IMR-90 (cell line): Measurements from ENCODE around the gene CERK. TPM values are rescaled to one million over a fixed set of nuclear protein-coding genes. Genes with fewer than 3 reads are reported as not detected.

Source experiments
- ATAC-seq: fragments of 200-7000 bp; cut with Tn5 transposase; 2 replicates; pipeline ENCODE4 v1.9.1; 2020; ENCODE audit warnings: low read depth, mild to moderate bottlenecking, moderate library complexity
- BruUV-seq: library from RNA; stranded (reverse); fragments of 400-500 nt; replicated peaks from 2 replicates; lab custom pipeline; 2021; lab: Mats Ljungman, UMichigan
- CTCF ChIA-PET: fragments of 300-600 bp; formaldehyde crosslinking; extraction: SDS; loops from one replicate; lab custom pipeline; 2021; ENCODE audit warnings: antibody characterized with exemption; lab: Yijun Ruan, JAX
- POLR2A ChIA-PET: fragments of 300-600 bp; sonication (Branson Sonifier 250); formaldehyde crosslinking; loops from one replicate; lab custom pipeline; 2022; ENCODE audit warnings: antibody characterized with exemption; ENCODE audit not compliant: unreplicated experiment; lab: Charles Lee
- DNase-seq: peaks from one replicate; pipeline ENCODE4 v3.0.0; 2013
- H2AFZ ChIP-seq: replicated peaks from 2 replicates; pipeline ENCODE3; 2013; ENCODE audit warnings: low read length, mild to moderate bottlenecking; ENCODE audit not compliant: poor library complexity
- H2AK5ac ChIP-seq: 2 replicates; pipeline ENCODE4 v1.6.1; 2013; ENCODE audit warnings: low read depth, low read length, inconsistent platforms
- H2AK9ac ChIP-seq: replicated peaks from 2 replicates; pipeline ENCODE3; 2013; ENCODE audit warnings: mild to moderate bottlenecking, low read depth, low read length, moderate library complexity; ENCODE audit not compliant: poor library complexity
- H2BK120ac ChIP-seq: 2 replicates; pipeline ENCODE4 v1.6.1; 2013; ENCODE audit warnings: low read depth, low read length, inconsistent platforms
- H2BK15ac ChIP-seq: 3 replicates; pipeline ENCODE4 v1.6.1; 2013; ENCODE audit warnings: low read depth, low read length, inconsistent platforms
- H2BK20ac ChIP-seq: 2 replicates; pipeline ENCODE4 v1.6.1; 2013; ENCODE audit warnings: low read depth, mild to moderate bottlenecking, inconsistent platforms, low read length, moderate library complexity
- H2BK5ac ChIP-seq: 2 replicates; pipeline ENCODE4 v1.6.1; 2013; ENCODE audit warnings: mild to moderate bottlenecking, low read depth, low read length, inconsistent platforms; ENCODE audit not compliant: poor library complexity, severe bottlenecking
- H3K14ac ChIP-seq: replicated peaks from 2 replicates; pipeline ENCODE4 v1.6.1; 2013; ENCODE audit warnings: low read depth, low read length, inconsistent platforms
- H3K18ac ChIP-seq: 2 replicates; pipeline ENCODE4 v1.6.1; 2013; ENCODE audit warnings: low read depth, low read length, control low read depth
- H3K23ac ChIP-seq: 2 replicates; pipeline ENCODE4 v1.6.1; 2013; ENCODE audit warnings: low read depth, low read length, inconsistent platforms
- H3K27ac ChIP-seq: 2 replicates; pipeline ENCODE4 v1.5.1; 2013; ENCODE audit warnings: mild to moderate bottlenecking, control low read depth, low read length; ENCODE audit not compliant: insufficient read depth
- H3K27me3 ChIP-seq: 2 replicates; pipeline ENCODE4 v1.6.1; 2013; ENCODE audit warnings: low read length; ENCODE audit not compliant: control insufficient read depth, insufficient read depth
- H3K36me3 ChIP-seq: 2 replicates; pipeline ENCODE4 v1.6.1; 2013; ENCODE audit warnings: low read length, mixed read lengths; ENCODE audit not compliant: control insufficient read depth, insufficient read depth
- H3K4ac ChIP-seq: 2 replicates; pipeline ENCODE4 v1.6.1; 2013; ENCODE audit warnings: low read depth, low read length, inconsistent platforms
- H3K4me1 ChIP-seq: 2 replicates; pipeline ENCODE4 v1.6.1; 2013; ENCODE audit warnings: low read length, mixed read lengths; ENCODE audit not compliant: control insufficient read depth, insufficient read depth
- H3K4me2 ChIP-seq: 2 replicates; pipeline ENCODE4 v1.6.1; 2013; ENCODE audit warnings: low read depth, mild to moderate bottlenecking, control low read depth, low read length, moderate library complexity
- H3K4me3 ChIP-seq: 2 replicates; pipeline ENCODE4 v1.5.1; 2013; ENCODE audit warnings: low read depth, mild to moderate bottlenecking, control low read depth, low read length, moderate library complexity; ENCODE audit not compliant: insufficient read depth
- H3K56ac ChIP-seq: 2 replicates; pipeline ENCODE4 v1.6.1; 2013; ENCODE audit warnings: low read length, inconsistent platforms; ENCODE audit not compliant: insufficient read depth; ENCODE audit errors: extremely low read depth
- H3K79me1 ChIP-seq, 2 experiments: 2 replicates each; pipeline ENCODE4 v1.6.1; 2013; ENCODE audit warnings: low read length in 2 of 2, inconsistent platforms in 1 of 2, low read depth in 1 of 2
- H3K9ac ChIP-seq: 2 replicates; pipeline ENCODE4 v1.6.1; 2013; ENCODE audit warnings: low read depth, low read length, control low read depth
- H3K9me1 ChIP-seq: 2 replicates; pipeline ENCODE4 v1.6.1; 2013; ENCODE audit warnings: low read length, inconsistent platforms; ENCODE audit not compliant: insufficient read depth
- H3K9me3 ChIP-seq: 2 replicates; pipeline ENCODE4 v1.6.1; 2013; ENCODE audit warnings: low read length; ENCODE audit not compliant: control insufficient read depth, insufficient read depth
- H4K20me1 ChIP-seq: 2 replicates; pipeline ENCODE4 v1.6.1; 2013; ENCODE audit warnings: low read length, inconsistent platforms; ENCODE audit not compliant: insufficient read depth
- H4K5ac ChIP-seq: 2 replicates; pipeline ENCODE4 v1.6.1; 2013; ENCODE audit warnings: mild to moderate bottlenecking, low read depth, low read length, control low read depth
- H4K8ac ChIP-seq, 2 experiments: 2 replicates each; pipeline ENCODE4 v1.6.1; 2013; ENCODE audit warnings: low read depth in 2 of 2, low read length in 2 of 2, control low read depth in 1 of 2, inconsistent platforms in 1 of 2
- H4K91ac ChIP-seq: 2 replicates; pipeline ENCODE4 v1.6.1; 2013; ENCODE audit warnings: low read depth, low read length, inconsistent platforms; ENCODE audit not compliant: insufficient read depth
- BHLHE40 ChIP-seq: fragments of 150-350 bp; IDR thresholded peaks from 2 replicates; pipeline ENCODE4 v1.6.1; 2016; ENCODE audit warnings: mild to moderate bottlenecking, low read depth, low read length
- CEBPB ChIP-seq: IDR thresholded peaks from 2 replicates; pipeline ENCODE4 v1.6.1; 2012; ENCODE audit warnings: low read depth, low read length, improper control_type of control experiment
- CHD1 ChIP-seq: IDR thresholded peaks from 2 replicates; pipeline ENCODE4 v1.6.1; 2012; ENCODE audit warnings: low read depth, low read length, improper control_type of control experiment
- ELK1 ChIP-seq: fragments of 150-350 bp; IDR thresholded peaks from 2 replicates; pipeline ENCODE4 v1.6.1; 2016; ENCODE audit warnings: low read depth, mild to moderate bottlenecking, low read length, moderate library complexity, borderline replicate concordance
- FOS ChIP-seq: fragments of 150-350 bp; IDR thresholded peaks from 2 replicates; pipeline ENCODE4 v1.6.1; 2016; ENCODE audit warnings: low read depth, low read length
- MAFK ChIP-seq: IDR thresholded peaks from 2 replicates; pipeline ENCODE4 v1.6.1; 2012; ENCODE audit warnings: low read depth, low read length, improper control_type of control experiment
- MAZ ChIP-seq: IDR thresholded peaks from 2 replicates; pipeline ENCODE4 v1.6.1; 2012; ENCODE audit warnings: low read depth, mild to moderate bottlenecking, low read length, improper control_type of control experiment, moderate library complexity, borderline replicate concordance
- MXI1 ChIP-seq: IDR thresholded peaks from 2 replicates; pipeline ENCODE4 v1.6.1; 2012; ENCODE audit warnings: low read depth, mild to moderate bottlenecking, low read length, moderate library complexity, borderline replicate concordance
- NFE2L2 ChIP-seq: fragments of 150-350 bp; IDR thresholded peaks from 2 replicates; pipeline ENCODE4 v1.6.1; 2016; ENCODE audit warnings: low read depth, mild to moderate bottlenecking, low read length
- POLR2A ChIP-seq: IDR thresholded peaks from 2 replicates; pipeline ENCODE4 v1.6.1; 2012; ENCODE audit warnings: mild to moderate bottlenecking, low read depth, low read length
- RAD21 ChIP-seq: IDR thresholded peaks from 2 replicates; pipeline ENCODE4 v1.6.1; 2012; ENCODE audit warnings: low read length, improper control_type of control experiment
- RCOR1 ChIP-seq: IDR thresholded peaks from 2 replicates; pipeline ENCODE4 v1.6.1; 2012; ENCODE audit warnings: mild to moderate bottlenecking, low read length, improper control_type of control experiment; ENCODE audit not compliant: insufficient replicate concordance
- RFX5 ChIP-seq: IDR thresholded peaks from 2 replicates; pipeline ENCODE4 v1.8.0; 2012; ENCODE audit warnings: low read depth, mild to moderate bottlenecking, low read length, moderate library complexity
- SMC3 ChIP-seq: fragments of 150-350 bp; IDR thresholded peaks from 2 replicates; pipeline ENCODE4 v1.6.1; 2016; ENCODE audit warnings: low read depth, mild to moderate bottlenecking, antibody characterized with exemption, low read length, moderate library complexity
- USF2 ChIP-seq: fragments of 150-350 bp; IDR thresholded peaks from 2 replicates; pipeline ENCODE4 v1.6.1; 2017; ENCODE audit warnings: mild to moderate bottlenecking, antibody characterized with exemption, low read length, low read depth
- WGBS, 2 experiments: methylation state at CpG; one replicate each; pipeline versions ENCODE4 v1.1.5 to v1.1.7; 2013; ENCODE audit warnings: missing lambda C conversion rate in 2 of 2; ENCODE audit not compliant: insufficient read length in 1 of 2; ENCODE audit errors: extremely low coverage in 2 of 2; 5-methylcytosine and 5-hydroxymethylcytosine counted together
- dilution Hi-C: fragments of 300-500 bp; cut with HindIII; formaldehyde crosslinking; loops from one replicate; pipeline ENCODE4 v1.14.3; 2018; ENCODE audit warnings: low sequenced_read_pairs; ENCODE audit not compliant: unreplicated experiment
- in situ Hi-C: fragments of 300-500 bp; cut with MboI; formaldehyde crosslinking; loops from 3 replicates; pipeline ENCODE4 v1.14.3; 2019; ENCODE audit warnings: low sequenced_read_pairs, inconsistent platforms, mixed read lengths
- intact Hi-C: fragments of 100-400 bp; cut with micrococcal nuclease; formaldehyde crosslinking; loops from 2 replicates; pipeline ENCODE4 v1.10.0; 2022
- polyA plus RNA-seq, 3 experiments: library from polyadenylated mRNA; depleted of rRNA; stranded (reverse); fragments of >200 nt; gene quantifications; 2 replicates each; pipeline ENCODE4 v1.2.3, GENCODE V29; 2012; ENCODE audit warnings: low replicate concordance in 1 of 3
- total RNA-seq: library from RNA; depleted of rRNA; stranded (reverse); fragments of >200 nt; gene quantifications from 2 replicates; pipeline ENCODE4 v1.2.3, GENCODE V29; 2012
- TF ChIP-seq, protein P1 (sequence below): conservative IDR thresholded peaks from 2 replicates; pipeline ENCODE4 v1.5.1; 2012; ENCODE audit warnings: mild to moderate bottlenecking, low read depth, low read length, improper control_type of control experiment

Gene CERK
- total and polyA plus RNA-seq, 2 of the 4 experiments (the other 2 are of a cell fraction): 25.3 to 38.7 TPM

DNA sequence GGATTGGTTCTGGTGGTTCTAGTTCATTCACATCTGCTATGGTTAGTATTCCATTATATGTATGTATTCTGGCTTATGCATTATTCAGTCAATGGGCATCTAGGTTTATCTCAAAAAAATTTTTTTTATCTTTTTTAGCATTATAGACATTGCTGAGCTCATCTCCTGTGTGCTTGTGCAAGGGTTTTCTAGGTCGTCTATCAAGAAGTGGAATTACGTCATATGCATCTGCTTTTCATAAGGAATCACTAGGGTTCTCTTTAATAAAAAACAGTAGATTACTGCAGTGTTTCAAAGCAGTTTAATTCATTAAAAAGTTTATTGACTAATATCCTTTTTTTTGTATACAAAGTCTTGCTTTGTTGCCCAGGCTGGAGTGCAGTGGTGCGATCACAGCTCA lies 45.7 kb upstream of the CERK start:
- Histone ChIP-seq H4K91ac (no peak overlapping the region), H3K27ac (no peak overlapping the region), H3K4me1 (no peaks in the 10 kb centered on the region; the same call in 1 of the 2 replicates), H3K56ac (no peak overlapping the region), H2BK15ac (no peak overlapping the region), H3K9ac (no peak overlapping the region), H4K20me1 (peaks cover 23% of the 10 kb centered on the region), H3K4me2 (no peak overlapping the region), H3K23ac (no peak overlapping the region), H3K4me3 (no peak overlapping the region), H3K18ac (no peak overlapping the region), H4K8ac (no peak overlapping the region), H2AK9ac (no peak overlapping the region), H2BK120ac (no peak overlapping the region), H2AFZ (no peak overlapping the region), H2AK5ac (no peak overlapping the region), H3K79me1 (peaks cover 40 to 78% of the 10 kb centered on the region in 2 experiments), H3K9me1 (peaks cover 7% of the 10 kb centered on the region; the same call in 1 of the 2 replicates), H3K9me3 (no peaks in the 10 kb centered on the region), H2BK5ac (no peak overlapping the region), H3K14ac (no peak overlapping the region), H2BK20ac (no peak overlapping the region), H3K27me3 (no peaks in the 10 kb centered on the region), H4K5ac (no peak overlapping the region), H3K36me3 (no peaks in the 10 kb centered on the region), H3K4ac (no peak overlapping the region)
- DNase-seq: peak; percentile 14
- POLR2A ChIA-PET: no interaction called here
- TF ChIP-seq CHD1 (no peak), SMC3 (no peak), MAFK (no peak), RCOR1 (no peak), RFX5 (no peak), USF2 (no peak), CEBPB (no peak), MAZ (no peak), RAD21 (no peak), POLR2A (no peak), BHLHE40 (no peak), ELK1 (no peak), NFE2L2 (no peak), MXI1 (no peak), FOS (no peak)
- TF ChIP-seq, protein P1, sequence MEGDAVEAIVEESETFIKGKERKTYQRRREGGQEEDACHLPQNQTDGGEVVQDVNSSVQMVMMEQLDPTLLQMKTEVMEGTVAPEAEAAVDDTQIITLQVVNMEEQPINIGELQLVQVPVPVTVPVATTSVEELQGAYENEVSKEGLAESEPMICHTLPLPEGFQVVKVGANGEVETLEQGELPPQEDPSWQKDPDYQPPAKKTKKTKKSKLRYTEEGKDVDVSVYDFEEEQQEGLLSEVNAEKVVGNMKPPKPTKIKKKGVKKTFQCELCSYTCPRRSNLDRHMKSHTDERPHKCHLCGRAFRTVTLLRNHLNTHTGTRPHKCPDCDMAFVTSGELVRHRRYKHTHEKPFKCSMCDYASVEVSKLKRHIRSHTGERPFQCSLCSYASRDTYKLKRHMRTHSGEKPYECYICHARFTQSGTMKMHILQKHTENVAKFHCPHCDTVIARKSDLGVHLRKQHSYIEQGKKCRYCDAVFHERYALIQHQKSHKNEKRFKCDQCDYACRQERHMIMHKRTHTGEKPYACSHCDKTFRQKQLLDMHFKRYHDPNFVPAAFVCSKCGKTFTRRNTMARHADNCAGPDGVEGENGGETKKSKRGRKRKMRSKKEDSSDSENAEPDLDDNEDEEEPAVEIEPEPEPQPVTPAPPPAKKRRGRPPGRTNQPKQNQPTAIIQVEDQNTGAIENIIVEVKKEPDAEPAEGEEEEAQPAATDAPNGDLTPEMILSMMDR: no peak
- CTCF ChIA-PET: no interaction called here
- no peak for ATAC-seq
- in situ Hi-C loops (no loop called here), dilution Hi-C loops (no loop called here), intact Hi-C loops (no loop called here)
- WGBS, 2 experiments: no CpG with 5 or more reads among the region's 3 CpGs
- no TSS peak for BruUV-seq
